ENCODE data around the gene CPZ. TPM values are rescaled to one million over a fixed set of nuclear protein-coding genes. Genes with fewer than 3 reads are reported as not detected.

The CPZ gene
- total RNA-seq, 4 donors from 2014 or later = 0.32 to 4.2 (median 2.1) TPM

DNA sequence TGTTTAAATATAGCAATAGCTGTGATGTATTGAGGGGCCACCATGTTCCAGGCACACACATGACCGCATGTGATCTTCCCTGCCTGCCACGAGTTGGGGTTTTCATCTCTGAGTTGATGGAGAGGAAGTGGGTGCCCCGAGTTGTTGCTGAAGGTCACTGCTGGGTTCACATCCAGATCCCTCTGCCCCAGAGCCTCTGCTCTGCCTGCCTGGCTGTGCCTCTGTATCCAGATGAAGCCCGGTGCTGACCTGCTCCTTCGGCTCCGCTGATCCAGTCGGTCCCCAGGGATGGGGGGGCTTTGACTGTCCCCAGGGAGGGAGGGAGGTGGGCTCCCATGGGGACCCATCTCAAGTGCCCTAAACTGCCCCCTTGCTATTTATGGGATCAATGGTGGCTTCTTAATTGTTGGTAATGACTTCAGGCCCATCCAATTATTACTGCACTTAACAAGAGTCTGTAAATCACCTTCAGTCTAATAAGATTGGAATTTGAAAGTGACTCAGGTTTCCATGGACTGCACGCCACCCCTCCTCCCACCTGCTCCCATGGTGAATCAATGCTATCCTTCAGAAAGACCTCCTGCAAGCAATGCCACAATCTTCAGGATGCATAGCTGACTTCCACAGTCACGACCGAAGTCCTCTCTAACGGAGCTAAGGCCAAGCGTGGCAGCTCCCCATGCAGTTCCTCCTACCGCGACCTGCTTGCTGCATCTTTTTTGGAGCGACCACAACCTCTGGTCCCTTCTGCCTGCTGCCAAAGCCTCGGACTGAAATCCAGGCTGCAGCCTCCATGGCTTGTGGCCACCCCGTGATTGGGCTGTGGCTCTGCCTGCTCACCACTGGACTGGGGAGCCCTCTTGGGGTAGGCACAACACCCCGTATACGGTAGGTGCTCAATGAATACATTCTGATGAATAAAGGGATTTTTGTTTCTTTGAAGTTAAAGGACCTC, 73.1 kb downstream of the CPZ start:
- peaks cover 34% of the 10 kb centered on the region for H3K27me3 ChIP-seq
- no peaks in the 10 kb centered on the region for H3K4me1 ChIP-seq
- WGBS = 82% methylated on average over 19 of the region's 19 CpGs
- no peak overlapping the region for H3K4me3 ChIP-seq
- DNase-seq (ENCODE audit: low spot score in 2 of 2) = no peak
- no peak overlapping the region for H3K27ac ChIP-seq
- TF ChIP-seq EP300 (IDR thresholded peaks at IDR 0.05) (no peak), POLR2A (IDR thresholded peaks at IDR 0.05) (no peak), POLR2AphosphoS5 (IDR thresholded peaks at IDR 0.05) (no peak)
- no peaks in the 10 kb centered on the region for H3K36me3 ChIP-seq
- no peaks in the 10 kb centered on the region for H3K9me3 ChIP-seq

DNA sequence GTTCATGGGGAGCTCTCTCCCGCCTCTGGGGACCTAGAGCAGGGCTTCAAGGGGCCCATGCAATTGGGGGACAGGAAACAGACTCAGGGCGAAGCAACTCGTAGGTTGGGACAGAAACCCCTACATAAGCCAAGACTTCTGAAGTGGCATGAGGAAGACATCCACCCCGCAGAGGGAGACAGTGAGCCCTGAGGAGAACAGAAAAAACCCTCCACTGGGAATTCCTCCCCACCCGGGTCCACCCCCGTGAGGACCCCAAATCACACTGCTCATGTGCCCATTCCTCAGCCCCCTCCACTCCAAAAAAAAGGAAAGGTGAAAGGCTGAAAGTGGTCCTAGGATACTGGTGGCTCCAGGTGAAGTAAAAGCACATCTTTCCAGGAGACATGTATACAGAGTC, 74.0 kb downstream of the CPZ start:
- WGBS = 80% methylated on average over 6 of the region's 6 CpGs
- no peaks in the 10 kb centered on the region for H3K4me1 ChIP-seq
- H3K9me3 ChIP-seq = no peaks in the 10 kb centered on the region
- no peak for DNase-seq (ENCODE audit: low spot score in 2 of 2)
- no peaks in the 10 kb centered on the region for H3K36me3 ChIP-seq
- no peak overlapping the region for H3K27ac ChIP-seq
- H3K27me3 ChIP-seq = peaks cover 27% of the 10 kb centered on the region
- no peak overlapping the region for H3K4me3 ChIP-seq
- TF ChIP-seq, protein P1, sequence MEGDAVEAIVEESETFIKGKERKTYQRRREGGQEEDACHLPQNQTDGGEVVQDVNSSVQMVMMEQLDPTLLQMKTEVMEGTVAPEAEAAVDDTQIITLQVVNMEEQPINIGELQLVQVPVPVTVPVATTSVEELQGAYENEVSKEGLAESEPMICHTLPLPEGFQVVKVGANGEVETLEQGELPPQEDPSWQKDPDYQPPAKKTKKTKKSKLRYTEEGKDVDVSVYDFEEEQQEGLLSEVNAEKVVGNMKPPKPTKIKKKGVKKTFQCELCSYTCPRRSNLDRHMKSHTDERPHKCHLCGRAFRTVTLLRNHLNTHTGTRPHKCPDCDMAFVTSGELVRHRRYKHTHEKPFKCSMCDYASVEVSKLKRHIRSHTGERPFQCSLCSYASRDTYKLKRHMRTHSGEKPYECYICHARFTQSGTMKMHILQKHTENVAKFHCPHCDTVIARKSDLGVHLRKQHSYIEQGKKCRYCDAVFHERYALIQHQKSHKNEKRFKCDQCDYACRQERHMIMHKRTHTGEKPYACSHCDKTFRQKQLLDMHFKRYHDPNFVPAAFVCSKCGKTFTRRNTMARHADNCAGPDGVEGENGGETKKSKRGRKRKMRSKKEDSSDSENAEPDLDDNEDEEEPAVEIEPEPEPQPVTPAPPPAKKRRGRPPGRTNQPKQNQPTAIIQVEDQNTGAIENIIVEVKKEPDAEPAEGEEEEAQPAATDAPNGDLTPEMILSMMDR (IDR thresholded peaks at IDR 0.05) = no peak
- TF ChIP-seq POLR2A (IDR thresholded peaks at IDR 0.05) (no peak), POLR2AphosphoS5 (IDR thresholded peaks at IDR 0.05) (no peak)

Other genes starting within 250 kb of the CPZ start
- 10 to 100 TPM; 33.9 to 73.5 (median 54.3) TPM for gene ACOX3, start 152.0 kb upstream of the CPZ start, total RNA-seq
- 10 to 100 TPM; 30.8 to 60.0 (median 46.1) TPM for gene TRMT44, start 152.0 kb upstream of the CPZ start, total RNA-seq
- not detected for gene GPR78, start 12.4 kb upstream of the CPZ start, total RNA-seq

All from suprapubic skin (tissue), 4 donors.